ENCODE results near the gene LDB3.

DNA sequence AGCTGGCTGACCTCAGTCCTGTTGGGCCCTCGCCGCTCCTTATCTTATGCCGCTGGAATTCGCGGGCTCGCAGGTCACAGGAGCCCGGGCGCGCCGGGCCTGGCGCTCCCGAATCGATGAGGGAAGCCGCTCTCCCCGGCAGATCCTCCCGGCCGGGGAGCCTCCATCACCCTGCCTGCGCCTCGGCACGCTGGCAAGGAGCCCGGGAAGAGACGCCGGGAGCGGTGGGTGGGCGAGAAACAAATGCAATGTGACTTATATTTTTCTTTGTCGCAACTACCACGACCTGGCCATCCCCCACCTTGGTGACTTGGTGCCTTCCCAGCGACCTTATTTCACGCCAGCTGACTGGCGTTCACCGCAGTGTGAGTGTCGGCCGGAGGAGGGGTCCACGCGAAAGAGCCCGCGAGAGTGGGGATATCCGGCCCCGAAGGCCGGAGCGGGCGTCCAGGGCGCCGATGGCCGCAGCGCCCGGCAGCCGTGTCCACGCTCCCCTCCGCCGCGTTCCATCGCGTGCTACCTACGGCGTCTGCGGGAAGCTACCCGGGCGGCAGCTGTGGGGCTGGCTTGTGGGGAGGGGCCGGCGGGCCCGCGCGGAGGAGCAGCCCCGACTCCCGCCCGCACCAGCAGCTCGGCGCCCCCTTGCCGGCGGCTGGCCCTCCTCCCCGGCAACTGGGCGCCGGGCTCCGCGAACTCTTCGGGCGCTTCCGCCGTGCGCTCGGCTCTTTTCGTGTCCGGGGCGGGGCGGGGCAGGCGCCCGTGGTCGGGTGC lies 87.6 kb downstream of the LDB3 start:
- TF ChIP-seq HDAC2 (IDR thresholded peaks at IDR 0.05; ENCODE audit: borderline replicate concordance in 1 of 2, low read depth in 2 of 2, low read length in 2 of 2) (peak; percentile 12 to 73; a peak in 1 of 4 replicates), JUND (IDR thresholded peaks at IDR 0.05; ENCODE audit: low read length) (no peak), TAF1 (IDR thresholded peaks at IDR 0.05; ENCODE audit: low read depth, low read length) (peak; percentile 51)
- TF ChIP-seq, protein P1, sequence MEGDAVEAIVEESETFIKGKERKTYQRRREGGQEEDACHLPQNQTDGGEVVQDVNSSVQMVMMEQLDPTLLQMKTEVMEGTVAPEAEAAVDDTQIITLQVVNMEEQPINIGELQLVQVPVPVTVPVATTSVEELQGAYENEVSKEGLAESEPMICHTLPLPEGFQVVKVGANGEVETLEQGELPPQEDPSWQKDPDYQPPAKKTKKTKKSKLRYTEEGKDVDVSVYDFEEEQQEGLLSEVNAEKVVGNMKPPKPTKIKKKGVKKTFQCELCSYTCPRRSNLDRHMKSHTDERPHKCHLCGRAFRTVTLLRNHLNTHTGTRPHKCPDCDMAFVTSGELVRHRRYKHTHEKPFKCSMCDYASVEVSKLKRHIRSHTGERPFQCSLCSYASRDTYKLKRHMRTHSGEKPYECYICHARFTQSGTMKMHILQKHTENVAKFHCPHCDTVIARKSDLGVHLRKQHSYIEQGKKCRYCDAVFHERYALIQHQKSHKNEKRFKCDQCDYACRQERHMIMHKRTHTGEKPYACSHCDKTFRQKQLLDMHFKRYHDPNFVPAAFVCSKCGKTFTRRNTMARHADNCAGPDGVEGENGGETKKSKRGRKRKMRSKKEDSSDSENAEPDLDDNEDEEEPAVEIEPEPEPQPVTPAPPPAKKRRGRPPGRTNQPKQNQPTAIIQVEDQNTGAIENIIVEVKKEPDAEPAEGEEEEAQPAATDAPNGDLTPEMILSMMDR (IDR thresholded peaks at IDR 0.05; ENCODE audit: control extremely low read depth in 1 of 3, insufficient read depth in 1 of 3, low read depth in 1 of 3, low read length in 3 of 3), result no peak
- TF ChIP-seq, protein P2, sequence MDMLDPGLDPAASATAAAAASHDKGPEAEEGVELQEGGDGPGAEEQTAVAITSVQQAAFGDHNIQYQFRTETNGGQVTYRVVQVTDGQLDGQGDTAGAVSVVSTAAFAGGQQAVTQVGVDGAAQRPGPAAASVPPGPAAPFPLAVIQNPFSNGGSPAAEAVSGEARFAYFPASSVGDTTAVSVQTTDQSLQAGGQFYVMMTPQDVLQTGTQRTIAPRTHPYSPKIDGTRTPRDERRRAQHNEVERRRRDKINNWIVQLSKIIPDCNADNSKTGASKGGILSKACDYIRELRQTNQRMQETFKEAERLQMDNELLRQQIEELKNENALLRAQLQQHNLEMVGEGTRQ (IDR thresholded peaks at IDR 0.05; ENCODE audit: low read length), result no peak

Measured in H1 (cell line).